EL (cell line): ENCODE measurements around the gene TGFBR2.
A peak's percentile ranks its signal among the peaks of the same experiment; 100 is the strongest.

Experiments
- DNase-seq: peaks from one replicate; pipeline ENCODE4 v3.0.0-alpha.2; 2016

Gene TGFBR2

GRCh38 chr3:30606301-30607031 is at the start of gene TGFBR2:
Gene TGFBR2, plus strand, starts transcription at chr3:30606601. Its CDS starts 283 bp downstream, at chr3:30606884.
- peak; percentile 99 for DNase-seq

- DNase-seq, result no peak
Measured at GRCh38 chr3:30557746-30558303, 48.6 kb upstream of the TGFBR2 start.

- DNase-seq, result no peak
Measured at GRCh38 chr3:30563956-30564355, 42.4 kb upstream of the TGFBR2 start.

GRCh38 chr3:30567139-30567753 is 39.2 kb upstream of the TGFBR2 start:
- DNase-seq, result no peak

DNA sequence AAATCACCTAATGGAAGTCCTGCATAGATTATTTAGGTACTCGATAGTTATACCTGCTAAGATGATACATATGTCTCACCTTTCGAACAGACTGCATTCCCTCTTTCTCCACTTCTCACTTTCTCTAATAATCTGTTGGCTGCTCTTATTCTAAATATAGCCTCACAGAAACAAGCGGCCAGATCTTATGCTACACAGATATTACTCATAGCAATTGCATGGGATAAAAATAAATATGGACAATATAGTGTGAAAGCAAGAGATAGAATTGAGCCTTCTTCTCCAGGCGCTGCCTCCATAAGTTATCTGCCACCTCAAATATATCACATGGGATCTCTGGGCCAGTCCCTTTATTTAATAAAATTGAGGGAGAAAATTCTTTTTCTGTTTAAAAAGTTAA is 29.5 kb upstream of the TGFBR2 start:
- DNase-seq, result no peak

GRCh38 chr3:30577788-30578187 is 28.6 kb upstream of the TGFBR2 start:
- no peak for DNase-seq

DNA sequence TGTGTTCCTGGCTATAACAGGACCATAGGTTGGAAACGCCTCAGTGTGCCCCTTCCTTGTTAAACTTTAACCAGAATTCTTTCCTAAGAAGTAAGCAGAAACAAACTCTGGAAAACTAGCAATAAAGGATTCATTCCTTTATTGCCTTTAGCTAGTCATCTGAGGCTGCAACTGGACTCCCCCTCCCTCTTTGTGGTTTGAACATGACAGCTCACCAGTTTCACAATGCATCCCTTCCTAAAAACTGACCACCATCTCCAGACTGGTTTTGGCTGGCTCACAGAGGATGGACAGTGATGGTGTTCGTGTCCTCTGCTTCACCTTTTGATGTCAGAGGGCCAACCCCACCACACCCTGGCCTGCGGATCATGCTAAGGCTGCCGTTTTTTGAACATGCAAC is 27.9 kb upstream of the TGFBR2 start:
- peak; percentile 87 for DNase-seq

DNA sequence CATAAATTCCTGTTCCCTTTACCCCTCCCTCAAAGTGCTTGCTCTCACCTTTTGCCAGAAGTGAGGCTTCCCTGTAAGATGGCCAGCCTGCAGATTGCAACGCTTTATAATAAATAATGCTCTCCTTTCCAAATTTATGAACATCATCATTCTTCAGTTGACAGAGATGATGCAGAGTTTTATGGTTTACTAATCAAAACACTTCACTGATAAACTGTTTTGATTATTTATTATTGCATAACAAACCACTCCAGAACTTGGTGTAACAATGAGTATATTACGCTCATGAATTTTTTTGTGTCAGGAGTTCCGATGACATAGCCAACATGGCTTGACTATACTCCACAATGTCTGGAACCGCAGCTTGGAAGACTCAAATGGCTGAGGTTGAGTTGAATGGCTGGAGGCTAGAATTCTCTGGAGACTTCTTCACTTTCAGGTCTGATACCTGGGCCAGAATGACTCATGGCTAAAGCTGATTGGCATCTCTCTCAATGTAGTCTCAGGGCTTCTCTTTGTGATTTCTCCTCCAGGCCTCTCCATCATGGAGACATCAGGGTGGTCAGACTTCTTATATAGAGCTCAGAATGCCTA is 27.3 kb upstream of the TGFBR2 start:
- no peak for DNase-seq

- DNase-seq, result no peak
Measured at GRCh38 chr3:30581067-30581585, 25.3 kb upstream of the TGFBR2 start.

- DNase-seq, result no peak
Measured at GRCh38 chr3:30581982-30582381, 24.4 kb upstream of the TGFBR2 start.

DNA sequence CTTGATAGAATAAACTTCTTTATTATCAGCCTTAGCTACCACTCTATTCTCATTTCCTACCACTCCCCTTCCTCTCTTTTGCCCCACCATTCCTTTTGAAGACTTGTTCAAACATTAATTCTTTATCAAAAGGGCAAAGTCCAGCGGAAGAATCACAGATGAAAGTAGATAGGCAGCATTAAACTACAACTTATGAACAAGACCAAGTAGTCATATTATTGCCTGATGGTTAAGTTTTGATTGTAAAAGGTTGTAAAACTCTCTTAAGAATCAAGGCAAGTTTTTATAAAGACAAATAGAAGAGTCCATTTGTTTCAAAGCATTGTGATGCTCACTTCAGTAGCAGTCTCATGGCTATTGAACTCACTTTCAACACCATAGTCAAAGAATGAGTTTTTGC is 22.4 kb upstream of the TGFBR2 start:
- no peak for DNase-seq

- DNase-seq, result no peak
Measured at GRCh38 chr3:30585654-30586053, 20.7 kb upstream of the TGFBR2 start.

DNA sequence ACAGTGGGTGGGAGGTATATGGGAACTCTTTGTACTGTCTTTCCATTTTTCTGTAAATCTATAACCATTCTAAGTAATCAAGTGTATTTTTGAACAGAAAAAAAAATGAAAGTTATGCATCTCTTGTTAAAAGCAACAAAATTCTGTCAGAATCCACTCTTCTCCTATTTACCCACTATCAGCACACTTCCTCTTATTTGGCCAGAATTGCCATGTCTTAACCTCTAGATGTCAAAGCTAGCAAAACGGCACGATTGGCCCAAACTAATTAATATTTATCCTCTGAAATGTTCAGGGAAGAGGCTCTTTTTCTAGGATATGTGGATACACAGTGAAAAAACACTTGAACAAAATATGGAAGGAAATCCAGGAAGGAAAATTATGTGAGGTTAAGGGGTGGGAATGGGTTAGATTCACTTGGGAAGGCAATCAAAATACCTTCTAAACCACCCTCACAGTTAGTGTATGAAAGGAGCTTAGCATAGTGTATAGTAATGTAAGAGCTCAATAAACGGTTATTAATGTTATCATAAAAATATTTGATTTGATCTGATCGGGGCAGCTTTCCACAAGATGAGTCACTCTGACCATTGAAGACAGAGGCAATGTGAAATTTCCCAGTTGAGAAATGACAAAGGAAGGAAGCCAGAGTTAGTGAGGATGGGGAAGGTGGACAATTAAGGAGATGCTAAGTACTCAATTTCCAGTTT is 20.1 kb upstream of the TGFBR2 start:
- no peak for DNase-seq

DNA sequence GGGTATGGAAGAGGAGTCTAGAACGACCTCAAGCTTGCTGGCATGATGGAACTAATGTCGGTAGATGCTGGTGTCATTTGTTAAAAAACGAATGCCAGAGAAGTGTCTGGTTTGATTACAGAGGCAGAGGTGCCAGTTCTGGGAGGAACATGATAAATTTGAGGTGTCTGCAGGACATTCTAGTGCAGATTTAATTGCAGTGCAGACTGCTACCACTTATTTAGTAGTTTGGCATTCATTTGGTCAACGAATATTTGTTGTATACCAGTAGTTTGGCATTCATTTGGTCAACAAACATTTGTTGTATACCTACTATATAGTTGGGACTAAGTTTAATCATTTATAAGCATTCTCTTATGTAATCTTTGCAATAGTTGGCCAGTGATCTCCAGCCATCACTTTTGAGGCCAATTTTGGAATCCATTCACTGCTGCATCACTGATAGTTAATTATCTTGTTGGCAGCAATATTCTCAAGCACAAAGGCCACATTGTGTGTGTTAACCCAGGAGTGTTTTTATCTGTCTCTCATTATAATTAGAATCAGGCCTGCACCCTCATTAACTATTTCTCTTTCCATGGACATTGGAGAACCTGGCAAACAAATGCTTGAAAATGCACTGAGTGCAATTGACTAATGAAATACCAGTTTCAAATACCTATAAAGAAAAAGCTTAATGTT is 19.5 kb upstream of the TGFBR2 start:
- DNase-seq, result no peak

GRCh38 chr3:30587904-30588303 is 18.5 kb upstream of the TGFBR2 start:
- no peak for DNase-seq

- peak; percentile 47 for DNase-seq
Measured at GRCh38 chr3:30596152-30596551, 10.2 kb upstream of the TGFBR2 start.

GRCh38 chr3:30597131-30597768 is 9.2 kb upstream of the TGFBR2 start:
- DNase-seq, result peak; percentile 87

DNA sequence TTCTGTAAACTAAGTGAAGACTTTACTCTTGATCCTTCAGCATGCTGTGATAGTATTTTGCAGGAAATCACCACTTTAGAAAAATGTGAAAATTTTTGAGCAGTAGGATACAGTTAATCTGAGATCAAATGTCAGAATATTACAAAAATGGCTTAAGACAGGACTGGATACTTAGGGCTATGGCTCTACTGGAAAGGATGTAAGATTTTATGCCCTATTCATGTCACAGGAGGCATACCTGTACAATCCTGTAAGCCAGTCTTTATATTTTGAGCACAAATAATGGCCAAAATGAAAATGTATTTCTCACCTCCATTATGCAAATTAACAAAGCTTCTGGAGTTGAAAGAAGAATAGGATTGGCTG is 8.6 kb upstream of the TGFBR2 start:
- no peak for DNase-seq

GRCh38 chr3:30598668-30599545 is 7.5 kb upstream of the TGFBR2 start:
- DNase-seq, result no peak

DNA sequence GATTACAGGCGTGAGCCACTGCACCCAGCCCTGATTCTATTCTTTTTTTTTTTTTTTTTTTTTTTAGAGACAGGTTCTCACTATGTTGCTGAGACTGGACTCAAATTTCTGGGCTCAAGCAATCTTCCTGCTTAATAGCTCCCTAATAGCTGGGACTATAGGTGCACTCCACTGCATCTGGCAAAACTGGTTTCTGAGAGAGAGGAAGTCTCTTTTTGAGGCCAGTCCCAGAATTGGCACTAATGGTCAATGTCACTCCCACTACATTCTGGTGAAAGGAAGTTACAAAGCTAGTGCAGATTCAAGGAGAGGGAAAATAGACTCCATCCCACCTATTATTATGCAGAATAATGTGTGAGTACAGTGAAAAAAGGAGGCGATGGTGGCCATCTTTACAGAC is 5.8 kb upstream of the TGFBR2 start:
- no peak for DNase-seq

DNA sequence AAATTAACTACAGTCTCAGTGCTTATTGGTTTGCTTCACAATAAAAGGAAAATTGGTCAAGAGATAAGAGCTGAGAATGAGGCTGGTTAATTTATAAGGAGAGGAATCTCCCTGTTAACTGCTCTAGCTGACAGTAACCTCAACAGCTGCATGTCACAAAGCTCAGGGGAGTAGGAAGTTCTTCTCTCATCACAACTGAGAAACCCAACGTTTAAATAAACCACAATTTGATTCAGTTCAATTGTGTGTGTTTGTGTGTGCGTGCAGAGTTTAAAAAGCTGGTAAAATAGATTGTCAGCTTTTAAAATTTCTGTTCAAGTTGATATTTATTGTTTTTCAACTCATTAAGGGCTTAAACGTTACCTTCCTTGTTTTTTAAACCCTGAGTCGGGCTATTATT is 3.5 kb upstream of the TGFBR2 start:
- DNase-seq, result no peak
